Measurements from ENCODE around the gene TMEM60. TPM values are rescaled to one million over a fixed set of nuclear protein-coding genes. Genes with fewer than 3 reads are reported as not detected.

The TMEM60 gene
- total RNA-seq, 2 experiments from 2014 or later: 19.2 to 29.7 TPM

DNA sequence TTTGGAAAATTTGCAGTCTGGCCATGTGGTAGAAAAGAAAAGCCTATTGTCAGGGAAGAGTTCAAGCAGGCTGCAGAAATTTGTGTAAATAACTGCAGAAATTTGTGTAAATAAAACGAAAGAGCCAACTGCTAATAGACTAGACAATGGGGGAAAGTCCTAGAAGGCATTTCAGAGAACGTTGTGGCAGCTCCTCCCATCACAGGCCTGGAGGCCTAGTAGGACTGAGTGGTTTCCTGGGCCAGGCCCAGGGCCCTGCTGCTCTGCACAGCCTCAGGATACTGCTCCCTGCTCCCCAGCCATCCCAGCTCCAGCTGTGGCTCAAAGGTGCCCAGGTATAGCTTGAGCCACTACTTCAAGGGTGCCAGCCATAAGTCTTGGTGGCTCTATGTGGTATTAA is 51.1 kb downstream of the TMEM60 start:
- POLR2A ChIA-PET: interaction anchor here (0.6 to 1.4 kb wide), 5 partner anchors 9 to 153 kb away, joined by 3 to 6 read pairs (median 3); no protein-coding TSS in a partner anchor
- H3K4me1 ChIP-seq (ENCODE audit: insufficient read depth, low read length, poor library complexity, severe bottlenecking): peaks cover 12% of the 10 kb centered on the region
- CTCF ChIA-PET (ENCODE audit: unreplicated experiment): no interaction called here
- DNase-seq (ENCODE audit: low spot score): no peak
- no peak overlapping the region for H3K4me2 ChIP-seq (ENCODE audit: low read length)
- BruUV-seq (replicated peaks): no TSS peak
- intact Hi-C loops (cut with micrococcal nuclease; ENCODE audit: unreplicated experiment): no loop called here
- no peaks in the 10 kb centered on the region for H4K20me1 ChIP-seq (ENCODE audit: insufficient read depth, low read length)
- H3K9me2 ChIP-seq (ENCODE audit: insufficient read depth, low read length): no peaks in the 10 kb centered on the region
- no peaks in the 10 kb centered on the region for H3K9me3 ChIP-seq (ENCODE audit: low read length)
- TF ChIP-seq CTCF (conservative IDR thresholded peaks at IDR 0.05; ENCODE audit: low read length) (no peak), EZH2phosphoT487 (IDR thresholded peaks at IDR 0.05; ENCODE audit: borderline replicate concordance, low read depth, low read length) (no peak)
- H3K36me3 ChIP-seq (ENCODE audit: insufficient read depth, low read length): peaks cover 85% of the 10 kb centered on the region
- peaks cover 34% of the 10 kb centered on the region; the same call in 1 of the 2 replicates for H3K79me2 ChIP-seq (ENCODE audit: insufficient read depth, low read depth, low read length)
- no peak overlapping the region for H3K4me3 ChIP-seq (ENCODE audit: low read depth, low read length, poor library complexity, severe bottlenecking)
- H3K27ac ChIP-seq (ENCODE audit: low read depth, low read length, poor library complexity, severe bottlenecking): no peak overlapping the region
- no peak overlapping the region for H2AFZ ChIP-seq (ENCODE audit: low read length)

DNA sequence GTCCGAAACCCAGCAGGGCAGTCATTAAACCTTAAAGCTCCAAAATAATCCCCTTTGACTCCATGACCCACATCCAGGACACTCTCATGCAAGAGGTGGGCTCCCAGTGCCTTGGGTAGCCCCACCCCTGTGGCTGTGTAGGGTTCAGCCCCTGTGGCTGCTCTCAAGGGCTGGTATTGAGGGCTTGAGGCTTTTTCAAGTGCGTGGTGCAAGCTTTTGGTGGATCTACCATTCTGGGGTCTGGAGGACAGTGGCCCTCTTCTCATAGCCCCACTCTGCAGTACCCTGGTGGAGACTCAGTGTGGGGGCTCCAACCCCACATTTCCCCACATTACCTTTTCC is 51.4 kb downstream of the TMEM60 start:
- Histone ChIP-seq H3K36me3 (ENCODE audit: insufficient read depth, low read length) (peaks cover 83% of the 10 kb centered on the region), H4K20me1 (ENCODE audit: insufficient read depth, low read length) (no peaks in the 10 kb centered on the region), H2AFZ (ENCODE audit: low read length) (no peak overlapping the region), H3K4me2 (ENCODE audit: low read length) (no peak overlapping the region), H3K9me3 (ENCODE audit: low read length) (no peaks in the 10 kb centered on the region), H3K9me2 (ENCODE audit: insufficient read depth, low read length) (no peaks in the 10 kb centered on the region), H3K79me2 (ENCODE audit: insufficient read depth, low read depth, low read length) (peaks cover 30% of the 10 kb centered on the region; the same call in 1 of the 2 replicates), H3K27ac (ENCODE audit: low read depth, low read length, poor library complexity, severe bottlenecking) (no peak overlapping the region), H3K4me3 (ENCODE audit: low read depth, low read length, poor library complexity, severe bottlenecking) (no peak overlapping the region), H3K4me1 (ENCODE audit: insufficient read depth, low read length, poor library complexity, severe bottlenecking) (peaks cover 12% of the 10 kb centered on the region)
- BruUV-seq (replicated peaks): no TSS peak
- ChIA-PET CTCF (ENCODE audit: unreplicated experiment) (no interaction called here), POLR2A (interaction anchor here (0.6 to 1.4 kb wide), 3 partner anchors 9 to 153 kb away, joined by 3 to 6 read pairs (median 3); no protein-coding TSS in a partner anchor)
- intact Hi-C loops (cut with micrococcal nuclease; ENCODE audit: unreplicated experiment): no loop called here
- no peak for TF ChIP-seq EZH2phosphoT487 (IDR thresholded peaks at IDR 0.05; ENCODE audit: borderline replicate concordance, low read depth, low read length)
- no peak for TF ChIP-seq CTCF (conservative IDR thresholded peaks at IDR 0.05; ENCODE audit: low read length)
- DNase-seq (ENCODE audit: low spot score): no peak

DNA sequence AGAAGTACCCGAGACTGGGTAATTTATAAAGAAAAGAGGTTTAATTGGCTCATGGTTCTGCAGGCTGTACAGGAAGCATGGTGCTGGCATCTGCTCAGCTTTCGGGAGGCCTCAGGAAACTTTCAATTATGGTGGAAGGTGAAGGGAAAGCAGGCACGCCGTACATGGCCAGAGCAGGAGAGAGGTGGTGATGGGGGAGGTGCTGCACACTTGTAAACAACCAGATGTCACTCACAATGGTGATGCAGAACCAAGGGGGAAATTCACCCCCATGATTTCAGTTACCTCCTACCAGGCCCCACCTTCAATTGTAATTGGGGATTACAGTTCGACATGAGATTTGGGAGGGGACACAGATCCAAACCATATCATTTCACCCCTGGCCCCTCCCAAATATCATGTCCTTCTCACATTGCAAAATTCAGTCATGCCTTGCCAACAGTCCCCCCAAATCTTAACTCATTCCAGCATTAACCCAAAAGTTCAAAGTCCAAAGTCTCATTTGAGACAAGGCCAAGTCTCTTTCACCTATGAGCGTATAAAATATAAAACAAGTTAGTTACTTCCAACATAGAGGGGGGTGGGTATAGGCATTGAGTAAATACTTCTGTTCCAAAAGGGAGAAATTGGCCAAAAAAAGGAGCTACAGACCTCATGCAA is 51.9 kb downstream of the TMEM60 start:
- no peak overlapping the region for H3K4me2 ChIP-seq (ENCODE audit: low read length)
- peaks cover 25% of the 10 kb centered on the region; the same call in 1 of the 2 replicates for H3K79me2 ChIP-seq (ENCODE audit: insufficient read depth, low read depth, low read length)

More for the DNA sequence above, 51.9 kb downstream of the TMEM60 start:
- no peak overlapping the region for H2AFZ ChIP-seq (ENCODE audit: low read length)
- ChIA-PET CTCF (ENCODE audit: unreplicated experiment) (no interaction called here), POLR2A (interaction anchor here (0.7 to 1.8 kb wide), 4 partner anchors 10 to 48 kb away, joined by 3 to 6 read pairs (median 4); no protein-coding TSS in a partner anchor)
- DNase-seq (ENCODE audit: low spot score): no peak
- H3K27ac ChIP-seq (ENCODE audit: low read depth, low read length, poor library complexity, severe bottlenecking): no peak overlapping the region
- H3K9me2 ChIP-seq (ENCODE audit: insufficient read depth, low read length): no peaks in the 10 kb centered on the region
- H3K9me3 ChIP-seq (ENCODE audit: low read length): no peaks in the 10 kb centered on the region
- H3K36me3 ChIP-seq (ENCODE audit: insufficient read depth, low read length): peaks cover 78% of the 10 kb centered on the region
- no TSS peak for BruUV-seq (replicated peaks)
- no peaks in the 10 kb centered on the region for H4K20me1 ChIP-seq (ENCODE audit: insufficient read depth, low read length)
- intact Hi-C loops (cut with micrococcal nuclease; ENCODE audit: unreplicated experiment): no loop called here
- H3K4me1 ChIP-seq (ENCODE audit: insufficient read depth, low read length, poor library complexity, severe bottlenecking): peaks cover 12% of the 10 kb centered on the region
- TF ChIP-seq CTCF (conservative IDR thresholded peaks at IDR 0.05; ENCODE audit: low read length): no peak
- H3K4me3 ChIP-seq (ENCODE audit: low read depth, low read length, poor library complexity, severe bottlenecking): no peak overlapping the region

All from OCI-LY7 (cell line).